Liver (tissue), 3 donors: ENCODE measurements around the gene VASH1.

ENCODE experiments used
- CTCF ChIP-seq: fragments of 150-350 bp; IDR thresholded peaks from 2 replicates; pipeline ENCODE4 v1.5.1; 2017; ENCODE audit warnings: improper control_type of control experiment, low read depth, low read length; ENCODE audit not compliant: missing input control
- MAX ChIP-seq: IDR thresholded peaks from 2 replicates; pipeline ENCODE4 v1.6.1; 2016; ENCODE audit warnings: antibody characterized with exemption
- RAD21 ChIP-seq, 2 donors: IDR thresholded peaks; 2 replicates each; pipeline ENCODE4 v1.6.1; 2016; ENCODE audit warnings: antibody characterized with exemption in 2 of 2, mild to moderate bottlenecking in 2 of 2
- REST ChIP-seq: IDR thresholded peaks from 2 replicates; pipeline ENCODE4 v1.6.1; 2016; ENCODE audit warnings: antibody characterized with exemption, mild to moderate bottlenecking
- RXRA ChIP-seq, 2 donors: IDR thresholded peaks; 2 replicates each; pipeline ENCODE4 v1.6.1; 2017 to 2018; ENCODE audit warnings: antibody characterized with exemption in 2 of 2, mild to moderate bottlenecking in 1 of 2
- TAF1 ChIP-seq: conservative IDR thresholded peaks from 2 replicates; pipeline ENCODE4 v1.6.1; 2016; ENCODE audit warnings: antibody characterized with exemption, mild to moderate bottlenecking
- YY1 ChIP-seq: IDR thresholded peaks from 2 replicates; pipeline ENCODE4 v1.6.1; 2016; ENCODE audit warnings: antibody characterized with exemption, mild to moderate bottlenecking
- donor health status: healthy.
- donor health status: healthy.

DNA sequence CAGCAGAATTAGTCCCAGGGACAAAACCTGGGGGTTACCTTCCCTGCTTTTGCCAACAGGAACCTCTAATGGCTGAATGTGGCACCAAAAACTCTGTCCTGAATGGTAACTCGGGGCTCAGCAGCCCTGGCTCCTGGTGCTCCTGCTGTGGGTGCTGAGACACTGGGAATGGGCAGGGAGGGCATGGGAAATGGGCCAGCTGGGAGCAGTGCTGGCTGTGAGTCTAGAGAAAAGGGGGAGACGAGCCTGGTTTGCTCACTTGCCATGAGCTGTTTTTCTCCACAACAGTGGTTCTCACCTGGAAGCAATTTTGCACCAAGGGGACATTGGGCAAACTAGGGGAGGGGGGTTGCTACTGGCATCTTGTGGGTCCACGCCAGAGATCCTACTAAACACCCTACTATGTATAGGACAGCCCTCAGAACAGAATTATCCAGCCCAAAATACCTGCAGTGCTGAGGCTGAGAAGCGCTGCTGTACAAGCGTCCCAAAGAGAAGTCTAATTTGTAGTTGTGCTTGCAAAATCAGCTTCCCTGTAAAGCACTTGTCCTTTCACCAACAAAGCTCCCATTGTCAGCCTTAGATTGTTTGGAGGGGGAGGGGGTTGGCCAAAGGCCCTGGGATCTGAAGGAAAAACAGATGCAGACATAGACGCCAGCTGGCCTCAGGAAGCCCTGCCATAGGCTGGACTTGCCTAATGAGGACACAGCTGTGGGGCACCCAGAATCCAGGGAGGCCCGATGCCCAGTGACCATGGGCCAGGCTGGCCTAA is 68.6 kb downstream of the VASH1 start:
- no peak for TF ChIP-seq TAF1
- no peak for TF ChIP-seq CTCF
- no peak for TF ChIP-seq YY1
- no peak for TF ChIP-seq RXRA (IDR thresholded peaks at IDR 0.05)
- TF ChIP-seq REST = no peak
- TF ChIP-seq RAD21 (IDR thresholded peaks at IDR 0.05) = no peak
- no peak for TF ChIP-seq MAX
